Measurements from ENCODE around the gene FIGNL2. TPM values are rescaled to one million over a fixed set of nuclear protein-coding genes. Genes with fewer than 3 reads are reported as not detected.

FIGNL2 gene
- total RNA-seq, 1 experiment from 2014 or later = not detected

GRCh38 chr12:51847643-51848325 is 734 bp downstream of the FIGNL2 start:
- intact Hi-C loops (cut with micrococcal nuclease; ENCODE audit: unreplicated experiment) = no loop called here
- no peak overlapping the region for H3K27ac Mint-ChIP-seq (ENCODE audit: unreplicated experiment)
- no peak for TF ChIP-seq CTCF (IDR thresholded peaks at IDR 0.05; ENCODE audit: unreplicated experiment)
- CTCF ChIA-PET = no interaction called here
- peaks cover 75% of the 10 kb centered on the region for H3K27me3 Mint-ChIP-seq (ENCODE audit: unreplicated experiment)
- H3K4me3 Mint-ChIP-seq (ENCODE audit: low read depth, unreplicated experiment) = peak overlapping the region; percentile 7
- no TSS peak for BruUV-seq (replicated peaks)
- H3K9me3 Mint-ChIP-seq (ENCODE audit: low read depth, unreplicated experiment) = no peaks in the 10 kb centered on the region
- no peak for DNase-seq
- no peaks in the 10 kb centered on the region for H3K36me3 Mint-ChIP-seq (ENCODE audit: insufficient read depth, unreplicated experiment)
- peaks cover 7% of the 10 kb centered on the region for H3K4me1 Mint-ChIP-seq (ENCODE audit: low read depth, unreplicated experiment)

GRCh38 chr12:51846911-51847642 is 1.4 kb downstream of the FIGNL2 start:
- peak; percentile 22 for DNase-seq
- Mint-ChIP-seq H3K9me3 (ENCODE audit: low read depth, unreplicated experiment) (no peaks in the 10 kb centered on the region), H3K4me3 (ENCODE audit: low read depth, unreplicated experiment) (peak overlapping the region; percentile 7), H3K4me1 (ENCODE audit: low read depth, unreplicated experiment) (peaks cover 7% of the 10 kb centered on the region), H3K27ac (ENCODE audit: unreplicated experiment) (no peak overlapping the region), H3K27me3 (ENCODE audit: unreplicated experiment) (peaks cover 75% of the 10 kb centered on the region), H3K36me3 (ENCODE audit: insufficient read depth, unreplicated experiment) (no peaks in the 10 kb centered on the region)
- no TSS peak for BruUV-seq (replicated peaks)
- intact Hi-C loops (cut with micrococcal nuclease; ENCODE audit: unreplicated experiment) = no loop called here
- CTCF ChIA-PET = interaction anchor here (0.6 kb wide), 1 partner anchor 14 kb away, joined by 5 read pairs; no protein-coding TSS in a partner anchor
- no peak for TF ChIP-seq CTCF (IDR thresholded peaks at IDR 0.05; ENCODE audit: unreplicated experiment)

- intact Hi-C loops (cut with micrococcal nuclease; ENCODE audit: unreplicated experiment) = no loop called here
- no TSS peak for BruUV-seq (replicated peaks)
- DNase-seq = no peak
- H3K36me3 Mint-ChIP-seq (ENCODE audit: insufficient read depth, unreplicated experiment) = no peaks in the 10 kb centered on the region
- H3K9me3 Mint-ChIP-seq (ENCODE audit: low read depth, unreplicated experiment) = no peaks in the 10 kb centered on the region
- H3K27me3 Mint-ChIP-seq (ENCODE audit: unreplicated experiment) = peaks cover 75% of the 10 kb centered on the region
- CTCF ChIA-PET = no interaction called here
- TF ChIP-seq CTCF (IDR thresholded peaks at IDR 0.05; ENCODE audit: unreplicated experiment) = no peak
- peak overlapping the region; percentile 7 for H3K4me3 Mint-ChIP-seq (ENCODE audit: low read depth, unreplicated experiment)
- peaks cover 7% of the 10 kb centered on the region for H3K4me1 Mint-ChIP-seq (ENCODE audit: low read depth, unreplicated experiment)
- no peak overlapping the region for H3K27ac Mint-ChIP-seq (ENCODE audit: unreplicated experiment)
Measured at GRCh38 chr12:51846271-51846691, 2.2 kb downstream of the FIGNL2 start.

GRCh38 chr12:51845482-51845881 is 3.0 kb downstream of the FIGNL2 start:
- intact Hi-C loops (cut with micrococcal nuclease; ENCODE audit: unreplicated experiment) = no loop called here
- no TSS peak for BruUV-seq (replicated peaks)
- Mint-ChIP-seq H3K27ac (ENCODE audit: unreplicated experiment) (no peak overlapping the region), H3K4me3 (ENCODE audit: low read depth, unreplicated experiment) (no peak overlapping the region), H3K9me3 (ENCODE audit: low read depth, unreplicated experiment) (no peaks in the 10 kb centered on the region), H3K27me3 (ENCODE audit: unreplicated experiment) (peaks cover 72% of the 10 kb centered on the region), H3K36me3 (ENCODE audit: insufficient read depth, unreplicated experiment) (no peaks in the 10 kb centered on the region), H3K4me1 (ENCODE audit: low read depth, unreplicated experiment) (peaks cover 7% of the 10 kb centered on the region)
- CTCF ChIA-PET = no interaction called here
- no peak for TF ChIP-seq CTCF (IDR thresholded peaks at IDR 0.05; ENCODE audit: unreplicated experiment)
- no peak for DNase-seq
